Ishikawa (cell line): ENCODE results near the gene NRIP2.

Experiments used
- CEBPB ChIP-seq: IDR thresholded peaks from 2 replicates; pipeline ENCODE4 v1.6.1; 2012
- CREB1 ChIP-seq: IDR thresholded peaks from 2 replicates; pipeline ENCODE4 v1.6.1; 2012; ENCODE audit warnings: low read depth
- EGR1 ChIP-seq: IDR thresholded peaks from 2 replicates; pipeline ENCODE4 v1.6.1; 2012
- EP300 ChIP-seq: IDR thresholded peaks from 2 replicates; pipeline ENCODE4 v1.6.1; 2012; ENCODE audit warnings: borderline replicate concordance
- FOXM1 ChIP-seq: IDR thresholded peaks from 2 replicates; pipeline ENCODE4 v1.6.1; 2012; ENCODE audit warnings: low read depth, borderline replicate concordance
- NFIC ChIP-seq: IDR thresholded peaks from 2 replicates; pipeline ENCODE4 v1.6.1; 2012
- RAD21 ChIP-seq: IDR thresholded peaks from 2 replicates; pipeline ENCODE4 v1.6.1; 2012; ENCODE audit warnings: low read depth
- TAF1 ChIP-seq: IDR thresholded peaks from 2 replicates; pipeline ENCODE4 v1.6.1; 2012; ENCODE audit warnings: low read depth, mild to moderate bottlenecking
- TCF12 ChIP-seq: IDR thresholded peaks from 2 replicates; pipeline ENCODE4 v1.6.1; 2012; ENCODE audit warnings: low read depth
- TEAD4 ChIP-seq: IDR thresholded peaks from 2 replicates; pipeline ENCODE4 v1.6.1; 2012
- YY1 ChIP-seq: IDR thresholded peaks from 2 replicates; pipeline ENCODE4 v1.6.1; 2012; ENCODE audit warnings: low read depth
- ZBTB7A ChIP-seq: IDR thresholded peaks from 2 replicates; pipeline ENCODE4 v1.6.1; 2012; ENCODE audit warnings: low read depth
- TF ChIP-seq, protein P1 (sequence below): IDR thresholded peaks from 2 replicates; pipeline ENCODE4 v1.6.1; 2012
- TF ChIP-seq, protein P2 (sequence below): IDR thresholded peaks from 2 replicates; pipeline ENCODE4 v1.6.1; 2012; ENCODE audit warnings: low read depth, mild to moderate bottlenecking
- TF ChIP-seq, protein P3 (sequence below): IDR thresholded peaks from 2 replicates; pipeline ENCODE4 v1.6.1; 2012

NRIP2 gene

DNA sequence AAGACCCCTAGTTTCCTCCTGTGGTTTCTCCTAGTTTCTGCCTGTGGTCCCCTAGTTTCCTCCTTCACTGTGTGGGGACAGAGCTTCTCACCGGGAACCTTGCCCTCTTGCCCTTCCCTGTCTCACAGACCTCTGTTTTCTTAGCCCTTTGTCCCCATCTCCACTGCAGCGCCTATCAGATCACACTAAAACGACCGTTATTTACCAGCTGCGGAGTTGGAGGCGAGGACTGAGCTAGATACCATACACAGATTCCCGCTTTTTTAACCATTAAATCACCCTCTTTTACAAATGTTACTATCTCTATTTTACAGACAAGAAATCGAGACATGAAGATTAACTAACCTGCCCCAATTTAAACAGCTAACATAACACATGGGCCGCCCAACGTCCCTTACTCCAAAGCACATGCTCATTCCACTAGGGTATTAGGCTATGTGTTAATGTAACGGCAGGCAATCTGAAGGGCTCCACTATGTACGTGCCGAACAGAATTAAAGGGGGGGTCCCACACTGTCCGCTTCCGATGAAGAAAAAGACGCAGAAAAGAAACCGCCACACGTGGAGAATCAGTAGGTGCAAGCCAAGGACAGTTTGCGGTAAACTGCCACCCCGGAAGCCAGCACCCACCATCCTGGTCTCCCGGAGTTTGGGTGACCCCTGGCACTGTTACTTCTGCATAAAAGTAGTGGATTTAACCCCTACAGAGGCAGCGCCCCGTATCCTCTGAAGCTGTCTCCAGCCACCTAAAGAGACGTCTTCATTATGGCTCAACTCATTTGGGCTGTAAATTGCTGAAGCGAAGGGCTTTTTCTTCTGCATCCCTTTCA, 41.9 kb downstream of the NRIP2 start:
- TF ChIP-seq TEAD4 (no peak), EP300 (no peak), TCF12 (no peak), EGR1 (no peak), NFIC (no peak), RAD21 (no peak), YY1 (no peak), ZBTB7A (no peak), FOXM1 (no peak), CEBPB (no peak), CREB1 (no peak), TAF1 (no peak)
- TF ChIP-seq, protein P1, sequence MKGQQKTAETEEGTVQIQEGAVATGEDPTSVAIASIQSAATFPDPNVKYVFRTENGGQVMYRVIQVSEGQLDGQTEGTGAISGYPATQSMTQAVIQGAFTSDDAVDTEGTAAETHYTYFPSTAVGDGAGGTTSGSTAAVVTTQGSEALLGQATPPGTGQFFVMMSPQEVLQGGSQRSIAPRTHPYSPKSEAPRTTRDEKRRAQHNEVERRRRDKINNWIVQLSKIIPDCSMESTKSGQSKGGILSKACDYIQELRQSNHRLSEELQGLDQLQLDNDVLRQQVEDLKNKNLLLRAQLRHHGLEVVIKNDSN: no peak
- TF ChIP-seq, protein P2, sequence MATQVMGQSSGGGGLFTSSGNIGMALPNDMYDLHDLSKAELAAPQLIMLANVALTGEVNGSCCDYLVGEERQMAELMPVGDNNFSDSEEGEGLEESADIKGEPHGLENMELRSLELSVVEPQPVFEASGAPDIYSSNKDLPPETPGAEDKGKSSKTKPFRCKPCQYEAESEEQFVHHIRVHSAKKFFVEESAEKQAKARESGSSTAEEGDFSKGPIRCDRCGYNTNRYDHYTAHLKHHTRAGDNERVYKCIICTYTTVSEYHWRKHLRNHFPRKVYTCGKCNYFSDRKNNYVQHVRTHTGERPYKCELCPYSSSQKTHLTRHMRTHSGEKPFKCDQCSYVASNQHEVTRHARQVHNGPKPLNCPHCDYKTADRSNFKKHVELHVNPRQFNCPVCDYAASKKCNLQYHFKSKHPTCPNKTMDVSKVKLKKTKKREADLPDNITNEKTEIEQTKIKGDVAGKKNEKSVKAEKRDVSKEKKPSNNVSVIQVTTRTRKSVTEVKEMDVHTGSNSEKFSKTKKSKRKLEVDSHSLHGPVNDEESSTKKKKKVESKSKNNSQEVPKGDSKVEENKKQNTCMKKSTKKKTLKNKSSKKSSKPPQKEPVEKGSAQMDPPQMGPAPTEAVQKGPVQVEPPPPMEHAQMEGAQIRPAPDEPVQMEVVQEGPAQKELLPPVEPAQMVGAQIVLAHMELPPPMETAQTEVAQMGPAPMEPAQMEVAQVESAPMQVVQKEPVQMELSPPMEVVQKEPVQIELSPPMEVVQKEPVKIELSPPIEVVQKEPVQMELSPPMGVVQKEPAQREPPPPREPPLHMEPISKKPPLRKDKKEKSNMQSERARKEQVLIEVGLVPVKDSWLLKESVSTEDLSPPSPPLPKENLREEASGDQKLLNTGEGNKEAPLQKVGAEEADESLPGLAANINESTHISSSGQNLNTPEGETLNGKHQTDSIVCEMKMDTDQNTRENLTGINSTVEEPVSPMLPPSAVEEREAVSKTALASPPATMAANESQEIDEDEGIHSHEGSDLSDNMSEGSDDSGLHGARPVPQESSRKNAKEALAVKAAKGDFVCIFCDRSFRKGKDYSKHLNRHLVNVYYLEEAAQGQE: no peak
- TF ChIP-seq, protein P3, sequence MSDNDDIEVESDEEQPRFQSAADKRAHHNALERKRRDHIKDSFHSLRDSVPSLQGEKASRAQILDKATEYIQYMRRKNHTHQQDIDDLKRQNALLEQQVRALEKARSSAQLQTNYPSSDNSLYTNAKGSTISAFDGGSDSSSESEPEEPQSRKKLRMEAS: no peak

DNA sequence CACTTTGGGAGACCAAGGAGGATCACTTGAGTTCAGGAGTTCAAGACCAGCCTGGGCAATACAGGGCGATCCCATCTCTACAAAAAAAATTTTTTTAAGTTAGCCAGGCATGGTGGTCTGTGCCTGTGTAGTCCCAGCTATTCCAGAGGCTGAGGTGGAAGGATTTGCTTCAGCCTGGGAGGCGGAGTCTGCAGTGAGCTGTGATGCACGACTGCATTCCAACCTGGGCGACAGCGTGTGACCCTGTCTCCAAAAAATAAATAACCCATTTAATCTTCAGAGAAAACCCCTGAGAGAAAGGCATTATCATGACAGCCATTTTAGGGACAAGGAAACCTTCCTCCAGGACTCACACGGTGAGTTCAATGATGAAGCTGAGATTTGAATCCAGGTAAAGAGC, 43.7 kb downstream of the NRIP2 start:
- TF ChIP-seq, protein P3: no peak
- TF ChIP-seq FOXM1: no peak
- TF ChIP-seq TEAD4: no peak
- no peak for TF ChIP-seq EGR1
- no peak for TF ChIP-seq NFIC
- TF ChIP-seq CREB1: no peak
- TF ChIP-seq, protein P1: no peak
- TF ChIP-seq TAF1: no peak
- no peak for TF ChIP-seq EP300
- no peak for TF ChIP-seq YY1
- no peak for TF ChIP-seq CEBPB
- TF ChIP-seq TCF12: no peak
- TF ChIP-seq RAD21: no peak
- TF ChIP-seq, protein P2: no peak
- TF ChIP-seq ZBTB7A: no peak

DNA sequence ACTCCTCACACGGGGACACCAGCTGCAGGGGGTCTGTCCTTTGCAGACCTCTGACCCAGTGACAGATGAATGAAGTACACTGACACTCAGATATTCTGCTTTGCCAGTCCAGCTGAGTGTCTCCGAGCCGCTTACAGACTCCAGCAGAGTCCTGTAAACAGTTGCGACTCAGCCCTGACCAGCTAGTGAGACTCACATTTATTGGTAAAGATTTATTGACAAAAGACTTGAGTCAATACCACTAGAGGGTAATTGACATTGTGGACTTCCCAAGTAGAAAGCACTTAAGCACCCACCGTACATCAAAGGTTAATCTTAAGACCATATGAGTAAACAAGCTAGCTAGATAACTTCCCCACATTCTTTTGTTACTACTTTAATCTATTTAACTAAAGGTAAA, 49.8 kb downstream of the NRIP2 start:
- TF ChIP-seq TEAD4: no peak
- no peak for TF ChIP-seq CEBPB
- TF ChIP-seq YY1: no peak
- TF ChIP-seq, protein P2: no peak
- TF ChIP-seq, protein P1: no peak
- no peak for TF ChIP-seq TCF12
- TF ChIP-seq FOXM1: no peak
- TF ChIP-seq, protein P3: no peak
- TF ChIP-seq CREB1: no peak
- no peak for TF ChIP-seq ZBTB7A
- TF ChIP-seq NFIC: no peak
- no peak for TF ChIP-seq EP300
